Neural progenitor cell (in vitro differentiated cells): ENCODE results near the gene COQ2. TPM values are rescaled to one million over a fixed set of nuclear protein-coding genes. Genes with fewer than 3 reads are reported as not detected.

Source experiments
- DNase-seq: peaks from one replicate; pipeline ENCODE4 v3.0.0-alpha.2; 2016; ENCODE audit warnings: low spot score
- H2AFZ ChIP-seq: fragments of 200-600 bp; sonication (generic); replicated peaks from 2 replicates; pipeline ENCODE4 v1.6.1; 2016; ENCODE audit warnings: antibody characterized with exemption
- H3F3A ChIP-seq: fragments of 200-600 bp; sonication (generic); 2 replicates; pipeline ENCODE4 v1.6.1; 2016; ENCODE audit warnings: antibody characterized with exemption, low read depth
- H3K27ac ChIP-seq: fragments of 200-600 bp; sonication (generic); 2 replicates; pipeline ENCODE4 v1.5.1; 2016; ENCODE audit warnings: mild to moderate bottlenecking
- H3K27me3 ChIP-seq: fragments of 200-600 bp; sonication (generic); 2 replicates; pipeline ENCODE4 v1.6.1; 2016; ENCODE audit warnings: mild to moderate bottlenecking, moderate library complexity
- H3K36me3 ChIP-seq: fragments of 200-600 bp; sonication (generic); 2 replicates; pipeline ENCODE4 v1.5.1; 2016
- H3K4me1 ChIP-seq: fragments of 200-600 bp; sonication (generic); 2 replicates; pipeline ENCODE4 v1.6.1; 2016; ENCODE audit warnings: mixed run types
- H3K4me2 ChIP-seq: fragments of 200-600 bp; sonication (generic); 2 replicates; pipeline ENCODE4 v1.6.1; 2016
- H3K4me3 ChIP-seq: fragments of 200-600 bp; sonication (generic); 2 replicates; pipeline ENCODE4 v1.5.1; 2016
- H3K79me2 ChIP-seq: fragments of 200-600 bp; sonication (generic); 2 replicates; pipeline ENCODE4 v1.6.1; 2016; ENCODE audit warnings: low read depth
- H3K9ac ChIP-seq: fragments of 200-600 bp; sonication (generic); 2 replicates; pipeline ENCODE4 v1.6.1; 2016
- H3K9me3 ChIP-seq: fragments of 200-600 bp; sonication (generic); 2 replicates; pipeline ENCODE4 v1.5.1; 2016; ENCODE audit warnings: low read depth
- H4K20me1 ChIP-seq: fragments of 200-600 bp; sonication (generic); 2 replicates; pipeline ENCODE4 v1.6.1; 2016; ENCODE audit warnings: low read depth
- H3K27ac Mint-ChIP-seq: 3 replicates; pipeline ENCODE4 v1.8.0; 2021; ENCODE audit warnings: mixed read lengths
- H3K27me3 Mint-ChIP-seq: 2 replicates; pipeline ENCODE4 v1.8.0; 2022; ENCODE audit warnings: low read depth, mild to moderate bottlenecking, inconsistent platforms, moderate library complexity, mixed read lengths; ENCODE audit not compliant: insufficient read depth
- H3K36me3 Mint-ChIP-seq: 3 replicates; pipeline ENCODE4 v1.8.0; 2021; ENCODE audit warnings: mixed read lengths
- H3K4me1 Mint-ChIP-seq: 3 replicates; pipeline ENCODE4 v1.8.0; 2021; ENCODE audit warnings: mixed read lengths
- H3K4me3 Mint-ChIP-seq: 3 replicates; pipeline ENCODE4 v1.8.0; 2021; ENCODE audit warnings: mild to moderate bottlenecking, moderate library complexity, mixed read lengths
- H3K9me3 Mint-ChIP-seq: 3 replicates; pipeline ENCODE4 v1.8.0; 2020; ENCODE audit warnings: mixed read lengths
- EZH2 ChIP-seq: fragments of 200-600 bp; sonication (generic); IDR thresholded peaks from 2 replicates; pipeline ENCODE4 v1.6.1; 2017; ENCODE audit warnings: antibody characterized with exemption, mild to moderate bottlenecking, moderate library complexity
- EZH2phosphoT487 ChIP-seq: fragments of 200-600 bp; sonication (generic); IDR thresholded peaks from 2 replicates; pipeline ENCODE4 v1.6.1; 2017; ENCODE audit warnings: antibody characterized with exemption
- total RNA-seq: library from RNA; depleted of rRNA; stranded (reverse); fragments of >200 nt; gene quantifications from 2 replicates; pipeline ENCODE4 v1.2.3, GENCODE V29; 2015; ENCODE audit warnings: low replicate concordance
- TF ChIP-seq, protein P1 (sequence below): fragments of 200-600 bp; sonication (generic); IDR thresholded peaks from 2 replicates; pipeline ENCODE4 v1.5.1; 2017; ENCODE audit warnings: antibody characterized with exemption, mild to moderate bottlenecking

Gene COQ2
- total RNA-seq, 1 donor from 2014 or later = 32.7 TPM

DNA sequence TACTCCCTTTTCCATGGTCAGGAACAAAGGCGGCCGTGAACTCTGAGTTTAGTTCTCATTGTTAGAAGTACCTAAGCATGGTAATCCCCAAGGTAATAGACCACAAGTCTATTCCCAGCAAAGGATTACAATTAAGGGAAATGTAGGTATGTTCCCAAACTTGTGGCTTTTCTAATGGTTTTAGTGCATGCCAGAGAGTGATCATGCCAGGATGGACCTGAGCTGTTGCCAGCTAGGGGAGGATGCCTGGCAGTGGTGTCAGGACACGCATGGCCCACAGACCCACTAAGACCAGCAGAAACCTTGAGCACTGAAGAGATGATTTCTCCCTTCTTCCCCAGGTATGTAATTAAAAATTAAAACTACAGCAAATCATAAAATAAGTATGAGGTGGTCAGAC is 60.8 kb downstream of the COQ2 start:
- Histone ChIP-seq H3K36me3 (no peaks in the 10 kb centered on the region), H3F3A (no peaks in the 10 kb centered on the region), H4K20me1 (no peaks in the 10 kb centered on the region), H3K4me2 (no peak overlapping the region), H3K79me2 (no peaks in the 10 kb centered on the region), H3K27me3 (no peaks in the 10 kb centered on the region), H3K9ac (no peak overlapping the region), H3K4me3 (no peak overlapping the region), H3K27ac (no peak overlapping the region), H3K4me1 (no peaks in the 10 kb centered on the region), H3K9me3 (no peaks in the 10 kb centered on the region), H2AFZ (no peak overlapping the region)
- TF ChIP-seq EZH2phosphoT487 = no peak
- no peak for TF ChIP-seq EZH2
- TF ChIP-seq, protein P1, sequence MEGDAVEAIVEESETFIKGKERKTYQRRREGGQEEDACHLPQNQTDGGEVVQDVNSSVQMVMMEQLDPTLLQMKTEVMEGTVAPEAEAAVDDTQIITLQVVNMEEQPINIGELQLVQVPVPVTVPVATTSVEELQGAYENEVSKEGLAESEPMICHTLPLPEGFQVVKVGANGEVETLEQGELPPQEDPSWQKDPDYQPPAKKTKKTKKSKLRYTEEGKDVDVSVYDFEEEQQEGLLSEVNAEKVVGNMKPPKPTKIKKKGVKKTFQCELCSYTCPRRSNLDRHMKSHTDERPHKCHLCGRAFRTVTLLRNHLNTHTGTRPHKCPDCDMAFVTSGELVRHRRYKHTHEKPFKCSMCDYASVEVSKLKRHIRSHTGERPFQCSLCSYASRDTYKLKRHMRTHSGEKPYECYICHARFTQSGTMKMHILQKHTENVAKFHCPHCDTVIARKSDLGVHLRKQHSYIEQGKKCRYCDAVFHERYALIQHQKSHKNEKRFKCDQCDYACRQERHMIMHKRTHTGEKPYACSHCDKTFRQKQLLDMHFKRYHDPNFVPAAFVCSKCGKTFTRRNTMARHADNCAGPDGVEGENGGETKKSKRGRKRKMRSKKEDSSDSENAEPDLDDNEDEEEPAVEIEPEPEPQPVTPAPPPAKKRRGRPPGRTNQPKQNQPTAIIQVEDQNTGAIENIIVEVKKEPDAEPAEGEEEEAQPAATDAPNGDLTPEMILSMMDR = no peak
- DNase-seq = no peak
- H3K27me3 Mint-ChIP-seq = peaks cover 2% of the 10 kb centered on the region
- H3K9me3 Mint-ChIP-seq = no peaks in the 10 kb centered on the region
- no peaks in the 10 kb centered on the region for H3K4me1 Mint-ChIP-seq
- peaks cover 2% of the 10 kb centered on the region for H3K36me3 Mint-ChIP-seq
- no peak overlapping the region for H3K4me3 Mint-ChIP-seq
- H3K27ac Mint-ChIP-seq = no peak overlapping the region

DNA sequence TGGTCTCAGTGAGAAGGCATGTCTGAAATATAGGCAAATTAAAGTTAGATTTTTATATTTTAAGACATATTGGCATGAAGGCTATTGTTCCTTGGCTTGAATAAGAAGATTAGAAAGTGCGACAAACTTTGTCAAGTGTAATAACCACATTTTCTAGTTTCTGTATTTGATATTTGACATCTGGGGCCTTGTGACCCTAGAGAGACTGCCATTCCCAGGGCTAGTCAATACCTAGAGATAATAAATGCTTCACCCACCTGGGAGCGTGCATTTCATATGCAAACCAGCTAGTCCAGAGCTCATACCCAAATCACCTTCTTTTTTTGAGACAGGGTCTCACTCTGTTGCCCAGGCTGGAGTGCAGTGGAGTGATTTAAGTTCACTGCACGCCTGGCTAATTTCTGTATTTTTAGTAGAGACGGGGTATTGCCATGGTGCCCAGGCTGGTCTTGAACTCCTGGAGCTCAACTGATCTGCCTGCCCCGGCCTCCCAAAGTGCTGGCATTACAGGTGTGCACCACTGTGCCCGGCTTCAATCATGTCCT is 62.6 kb downstream of the COQ2 start:
- no peaks in the 10 kb centered on the region for H3K36me3 Mint-ChIP-seq
- Histone ChIP-seq H3K9ac (no peak overlapping the region), H4K20me1 (no peaks in the 10 kb centered on the region), H3K27ac (no peak overlapping the region), H3K27me3 (no peaks in the 10 kb centered on the region), H3F3A (no peaks in the 10 kb centered on the region), H3K4me2 (no peak overlapping the region), H3K4me1 (no peaks in the 10 kb centered on the region), H3K79me2 (no peaks in the 10 kb centered on the region), H3K36me3 (no peaks in the 10 kb centered on the region), H3K9me3 (no peaks in the 10 kb centered on the region), H3K4me3 (no peak overlapping the region), H2AFZ (no peak overlapping the region)
- no peak overlapping the region for H3K4me3 Mint-ChIP-seq
- TF ChIP-seq, protein P1 = no peak
- no peak for TF ChIP-seq EZH2phosphoT487
- no peak for TF ChIP-seq EZH2
- no peaks in the 10 kb centered on the region for H3K9me3 Mint-ChIP-seq
- no peak overlapping the region for H3K27ac Mint-ChIP-seq
- no peak for DNase-seq
- H3K27me3 Mint-ChIP-seq = peaks cover 2% of the 10 kb centered on the region
- H3K4me1 Mint-ChIP-seq = no peaks in the 10 kb centered on the region

DNA sequence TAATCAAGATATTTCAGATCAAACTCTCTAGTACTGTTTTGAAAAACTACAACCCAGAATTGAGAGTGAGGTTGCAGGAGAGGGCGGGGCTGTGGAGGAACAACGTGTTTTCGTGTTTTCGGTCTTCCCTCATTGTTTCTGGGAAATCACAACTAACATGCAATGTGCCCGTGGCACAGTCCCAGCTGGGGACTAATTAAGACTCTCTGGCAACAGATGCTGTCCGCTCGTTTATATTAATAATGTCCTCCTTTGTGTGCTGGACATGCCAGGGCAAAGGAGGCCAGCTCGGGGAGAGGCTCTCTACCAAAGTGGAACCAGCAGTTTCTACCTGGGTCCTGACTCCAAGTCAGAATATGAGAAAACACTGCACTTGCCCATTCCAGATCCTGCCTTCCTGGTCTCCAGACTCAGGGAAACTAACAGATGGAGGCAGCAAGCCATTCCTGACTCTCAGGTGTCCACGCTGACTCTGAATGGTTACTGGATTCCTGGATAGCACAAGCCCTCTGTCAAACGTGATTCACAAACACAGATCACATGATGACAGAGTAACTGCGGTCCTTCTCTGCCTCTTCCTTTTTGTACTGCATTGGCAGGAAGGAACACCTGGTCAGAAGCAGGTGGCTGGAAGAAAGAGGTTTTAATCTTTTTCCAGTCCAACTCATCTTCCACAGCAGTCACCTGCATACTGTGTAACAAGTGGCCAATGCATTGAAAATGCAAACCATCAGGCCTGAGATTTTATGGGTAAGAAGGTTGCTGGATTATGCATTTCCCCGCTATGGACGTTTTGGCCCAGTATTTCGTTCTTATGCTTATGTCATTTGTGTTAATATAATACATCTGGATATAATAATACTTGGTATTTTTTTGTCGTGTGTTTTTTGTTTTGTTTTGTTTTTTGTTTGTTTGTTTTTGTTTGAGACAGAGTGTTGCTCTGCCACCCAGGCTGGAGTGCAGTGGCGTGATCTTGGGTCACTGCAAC is 65.0 kb downstream of the COQ2 start:
- Mint-ChIP-seq H3K36me3 (no peaks in the 10 kb centered on the region), H3K27ac (no peak overlapping the region), H3K27me3 (peaks cover 4% of the 10 kb centered on the region), H3K9me3 (no peaks in the 10 kb centered on the region), H3K4me1 (no peaks in the 10 kb centered on the region), H3K4me3 (no peak overlapping the region)
- Histone ChIP-seq H3K79me2 (no peaks in the 10 kb centered on the region), H3K9me3 (no peaks in the 10 kb centered on the region), H2AFZ (peak overlapping the region; percentile 80), H3F3A (no peaks in the 10 kb centered on the region), H3K27ac (no peak overlapping the region), H3K4me2 (no peak overlapping the region), H4K20me1 (no peaks in the 10 kb centered on the region), H3K4me1 (no peaks in the 10 kb centered on the region), H3K9ac (no peak overlapping the region), H3K36me3 (no peaks in the 10 kb centered on the region), H3K4me3 (no peak overlapping the region), H3K27me3 (no peaks in the 10 kb centered on the region)
- DNase-seq = no peak
- TF ChIP-seq, protein P1 = no peak
- TF ChIP-seq EZH2phosphoT487 = no peak
- no peak for TF ChIP-seq EZH2
